Amniotic stem cell (primary cell): ENCODE measurements around the gene BAG5.

Experiments used
- DNase-seq: peaks from one replicate; lab custom pipeline; 2025; lab: John Stamatoyannopoulos, UW

Gene BAG5

GRCh38 chr14:103563844-103564505 lies 1.5 kb upstream of the BAG5 start:
- no peak for DNase-seq

- no peak for DNase-seq
Observed at GRCh38 chr14:103563226-103563620, 766 bp upstream of the BAG5 start.

GRCh38 chr14:103562179-103562428 lies 353 bp downstream of the BAG5 start:
- DNase-seq, result no peak

- DNase-seq, result no peak
Observed at GRCh38 chr14:103561381-103562178, 877 bp downstream of the BAG5 start.

GRCh38 chr14:103560691-103561090 lies 1.8 kb downstream of the BAG5 start:
- DNase-seq, result no peak

- DNase-seq, result no peak
Observed at GRCh38 chr14:103559766-103560165, 2.7 kb downstream of the BAG5 start.

- DNase-seq, result no peak
Observed at GRCh38 chr14:103558071-103558882, 4.2 kb downstream of the BAG5 start.

GRCh38 chr14:103556946-103557758 lies 5.3 kb downstream of the BAG5 start:
- DNase-seq, result no peak

- no peak for DNase-seq
Observed at GRCh38 chr14:103555559-103556337, 6.7 kb downstream of the BAG5 start.

- DNase-seq, result no peak
Observed at GRCh38 chr14:103552846-103553210, 9.6 kb downstream of the BAG5 start.

GRCh38 chr14:103552011-103552845 lies 10.2 kb downstream of the BAG5 start:
- DNase-seq, result no peak

GRCh38 chr14:103551338-103551762 lies 11.1 kb downstream of the BAG5 start:
- DNase-seq, result no peak

GRCh38 chr14:103550451-103551337 lies 11.8 kb downstream of the BAG5 start:
- DNase-seq, result no peak

- no peak for DNase-seq
Observed at GRCh38 chr14:103549361-103550311, 12.8 kb downstream of the BAG5 start.

- no peak for DNase-seq
Observed at GRCh38 chr14:103548463-103549351, 13.8 kb downstream of the BAG5 start.

GRCh38 chr14:103547941-103548462 lies 14.5 kb downstream of the BAG5 start:
- DNase-seq, result no peak

- DNase-seq, result no peak
Observed at GRCh38 chr14:103547455-103547940, 15.0 kb downstream of the BAG5 start.
